ENCODE results near the gene SPO11. TPM values are rescaled to one million over a fixed set of nuclear protein-coding genes. Genes with fewer than 3 reads are reported as not detected.

The SPO11 gene
- total RNA-seq, 2 donors from 2014 or later: not detected

DNA sequence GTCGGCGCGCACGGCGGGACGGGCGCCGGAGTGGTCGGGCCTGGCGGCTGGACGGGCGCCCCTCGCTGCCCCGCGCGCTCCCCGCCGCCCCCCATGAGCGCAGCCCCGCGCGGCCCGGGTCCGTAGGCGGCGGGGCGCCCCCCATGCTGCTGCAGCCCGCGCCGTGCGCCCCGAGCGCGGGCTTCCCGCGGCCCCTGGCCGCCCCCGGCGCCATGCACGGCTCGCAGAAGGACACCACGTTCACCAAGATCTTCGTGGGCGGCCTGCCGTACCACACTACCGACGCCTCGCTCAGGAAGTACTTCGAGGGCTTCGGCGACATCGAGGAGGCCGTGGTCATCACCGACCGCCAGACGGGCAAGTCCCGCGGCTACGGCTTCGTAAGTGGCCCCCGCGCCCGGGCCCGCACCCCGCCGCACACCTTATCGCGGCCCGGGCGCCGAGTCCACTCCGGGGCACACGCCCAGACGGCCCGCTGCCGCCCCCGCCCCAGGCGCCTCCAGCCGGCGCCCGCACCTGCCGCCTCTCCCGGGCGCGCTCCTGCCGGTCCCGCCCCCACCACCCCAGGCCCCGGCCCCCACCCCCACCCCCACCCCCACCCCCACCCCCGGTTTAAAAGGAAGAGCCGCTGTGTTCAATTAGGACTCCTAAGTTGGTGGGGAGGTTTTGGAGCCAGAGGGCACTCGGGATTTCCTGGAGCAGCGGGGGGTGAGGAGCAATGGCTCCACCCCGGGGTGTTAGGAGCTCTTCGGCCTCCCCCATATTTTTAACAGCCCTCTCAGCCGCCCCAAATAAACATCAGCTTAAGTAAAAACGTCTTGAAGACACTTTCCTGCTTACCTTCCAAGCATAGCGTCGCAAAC, 62.1 kb downstream of the SPO11 start:
- H3K27ac ChIP-seq: peak overlapping the region; percentile 92 to 96
- no peaks in the 10 kb centered on the region for H3K9me3 ChIP-seq
- TF ChIP-seq, protein P1, sequence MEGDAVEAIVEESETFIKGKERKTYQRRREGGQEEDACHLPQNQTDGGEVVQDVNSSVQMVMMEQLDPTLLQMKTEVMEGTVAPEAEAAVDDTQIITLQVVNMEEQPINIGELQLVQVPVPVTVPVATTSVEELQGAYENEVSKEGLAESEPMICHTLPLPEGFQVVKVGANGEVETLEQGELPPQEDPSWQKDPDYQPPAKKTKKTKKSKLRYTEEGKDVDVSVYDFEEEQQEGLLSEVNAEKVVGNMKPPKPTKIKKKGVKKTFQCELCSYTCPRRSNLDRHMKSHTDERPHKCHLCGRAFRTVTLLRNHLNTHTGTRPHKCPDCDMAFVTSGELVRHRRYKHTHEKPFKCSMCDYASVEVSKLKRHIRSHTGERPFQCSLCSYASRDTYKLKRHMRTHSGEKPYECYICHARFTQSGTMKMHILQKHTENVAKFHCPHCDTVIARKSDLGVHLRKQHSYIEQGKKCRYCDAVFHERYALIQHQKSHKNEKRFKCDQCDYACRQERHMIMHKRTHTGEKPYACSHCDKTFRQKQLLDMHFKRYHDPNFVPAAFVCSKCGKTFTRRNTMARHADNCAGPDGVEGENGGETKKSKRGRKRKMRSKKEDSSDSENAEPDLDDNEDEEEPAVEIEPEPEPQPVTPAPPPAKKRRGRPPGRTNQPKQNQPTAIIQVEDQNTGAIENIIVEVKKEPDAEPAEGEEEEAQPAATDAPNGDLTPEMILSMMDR (IDR thresholded peaks at IDR 0.05): no peak
- peaks cover 3 to 70% of the 10 kb centered on the region in 2 donors for H3K4me1 ChIP-seq
- DNase-seq (ENCODE audit: low spot score): no peak
- peak overlapping the region; percentile 71 to 79 for H3K4me3 ChIP-seq
- peaks cover 29% of the 10 kb centered on the region for H3K36me3 ChIP-seq
- H3K27me3 ChIP-seq: no peaks in the 10 kb centered on the region

DNA sequence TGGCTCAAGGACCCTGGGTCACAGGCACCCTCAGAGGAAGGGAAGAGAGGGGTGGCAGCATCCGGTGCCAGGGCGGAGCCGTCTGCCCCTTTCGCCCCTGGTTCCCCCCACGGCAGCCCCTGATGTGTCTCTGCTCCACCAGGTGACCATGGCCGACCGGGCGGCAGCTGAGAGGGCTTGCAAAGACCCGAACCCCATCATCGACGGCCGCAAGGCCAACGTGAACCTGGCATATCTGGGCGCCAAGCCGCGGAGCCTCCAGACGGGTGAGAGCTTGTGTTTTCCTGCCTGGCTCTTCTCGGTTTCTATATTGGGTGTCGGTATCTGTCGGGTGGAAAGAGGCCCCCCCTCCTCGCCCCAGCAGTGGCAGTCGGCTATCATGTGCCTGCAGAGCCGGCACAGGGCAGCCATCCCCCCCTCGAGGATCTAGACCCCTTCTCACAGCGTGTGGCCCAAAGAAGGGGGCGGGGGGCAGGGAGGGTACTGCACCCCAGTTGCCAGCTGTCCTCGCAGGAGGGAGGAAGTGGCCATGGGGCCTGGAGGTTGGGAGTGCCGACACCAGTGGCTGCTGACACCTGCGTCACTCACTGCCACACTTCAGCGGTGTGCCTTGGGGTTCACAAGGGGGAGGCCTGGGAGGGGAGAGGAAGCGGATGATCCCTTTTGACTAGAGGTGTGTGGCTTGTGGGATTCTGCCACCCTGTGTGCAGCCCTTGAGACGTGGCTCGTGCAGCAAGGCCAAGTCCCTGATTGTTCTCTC, 63.1 kb downstream of the SPO11 start:
- no peaks in the 10 kb centered on the region for H3K27me3 ChIP-seq
- H3K4me1 ChIP-seq: peaks cover 3 to 80% of the 10 kb centered on the region in 2 donors
- H3K4me3 ChIP-seq: peak overlapping the region; percentile 71 to 79
- DNase-seq (ENCODE audit: low spot score): peak; percentile 65
- peak overlapping the region; percentile 92 to 96 for H3K27ac ChIP-seq
- peaks cover 39% of the 10 kb centered on the region for H3K36me3 ChIP-seq
- TF ChIP-seq, protein P1 (IDR thresholded peaks at IDR 0.05): no peak
- no peaks in the 10 kb centered on the region for H3K9me3 ChIP-seq

Small RNA genes within 50 kb of the gene (microRNA-seq; reads per million reads assigned to microRNA genes)
- 0 reads per million in 2 donors for gene MIR4325 (ENCODE audit: borderline number of aligned reads in 2 of 2, borderline replicate concordance in 1 of 2)

Other genes starting within 250 kb of the SPO11 start
- 10 to 100 TPM; 15.1 to 23.0 TPM for gene BMP7, start 63.2 kb upstream of the SPO11 start, total RNA-seq
- 10 to 100 TPM; 11.6 to 11.8 TPM for gene RAE1, start 21.5 kb downstream of the SPO11 start, total RNA-seq
- 100 to 1,000 TPM; 127 to 151 TPM for gene RBM38, start 61.6 kb downstream of the SPO11 start, total RNA-seq
- gene CTCFL, start 195.3 kb downstream of the SPO11 start, total RNA-seq: not detected
- gene PCK1, start 231.3 kb downstream of the SPO11 start, total RNA-seq: 1 to 10 TPM in 1 of 2 donors, under 1 TPM in 1; 0.52 to 4.7 TPM

Measured in right atrium auricular region (tissue), 2 donors.